Measurements from ENCODE around the gene CFAP52.

CFAP52 gene

DNA sequence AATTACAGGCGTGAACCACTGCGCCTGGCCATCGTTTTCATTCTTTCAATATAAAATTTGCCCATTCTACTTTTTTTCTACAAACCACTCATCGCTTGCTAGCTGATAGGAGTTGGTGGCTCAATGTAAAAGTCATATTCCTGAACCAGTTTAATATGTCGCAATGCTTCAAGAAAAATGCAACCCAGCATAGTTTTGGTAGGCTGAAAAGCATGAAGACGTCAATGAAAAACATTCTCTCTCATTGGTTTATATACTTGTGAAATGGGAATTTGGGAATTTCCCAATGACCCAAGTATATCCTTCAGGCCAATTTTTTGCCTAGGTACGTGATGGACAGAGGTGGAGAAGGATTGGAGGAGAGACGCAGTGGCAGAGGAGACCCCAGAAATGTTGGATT, 95.8 kb downstream of the CFAP52 start:
- Histone ChIP-seq H3K36me3 (replicated peaks) (no peaks in the 10 kb centered on the region), H3K4me3 (no peak overlapping the region), H3K27me3 (ENCODE audit: low read depth) (no peaks in the 10 kb centered on the region), H3K4me1 (no peaks in the 10 kb centered on the region), H3K9me3 (no peaks in the 10 kb centered on the region)
- in situ Hi-C loops (cut with MboI; ENCODE audit: low sequenced_read_pairs): no loop called here
- no peak for DNase-seq (ENCODE audit: low spot score in 2 of 2)

DNA sequence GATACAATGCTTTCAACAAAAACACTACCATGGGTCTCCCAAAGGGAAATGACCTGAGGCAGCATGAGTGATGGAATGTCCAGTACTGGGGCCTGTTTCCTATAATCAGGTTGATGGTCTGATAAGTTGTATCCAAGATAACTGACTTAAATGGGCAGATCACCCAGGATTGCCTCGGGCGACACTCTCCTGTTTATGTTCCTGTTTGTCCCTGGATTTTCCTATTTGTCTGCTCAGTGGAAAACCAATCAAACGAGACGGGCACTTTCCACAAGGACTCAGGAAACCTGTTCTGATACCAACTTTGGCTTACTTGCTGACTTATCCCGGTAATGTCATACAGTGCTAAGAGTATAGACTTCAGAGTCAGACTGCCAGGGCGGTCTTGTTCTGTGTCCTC, 96.2 kb downstream of the CFAP52 start:
- no peaks in the 10 kb centered on the region for H3K27me3 ChIP-seq (ENCODE audit: low read depth)
- H3K36me3 ChIP-seq (replicated peaks): no peaks in the 10 kb centered on the region
- no peaks in the 10 kb centered on the region for H3K9me3 ChIP-seq
- DNase-seq (ENCODE audit: low spot score in 2 of 2): no peak
- H3K4me3 ChIP-seq: no peak overlapping the region
- H3K4me1 ChIP-seq: no peaks in the 10 kb centered on the region
- in situ Hi-C loops (cut with MboI; ENCODE audit: low sequenced_read_pairs): no loop called here

DNA sequence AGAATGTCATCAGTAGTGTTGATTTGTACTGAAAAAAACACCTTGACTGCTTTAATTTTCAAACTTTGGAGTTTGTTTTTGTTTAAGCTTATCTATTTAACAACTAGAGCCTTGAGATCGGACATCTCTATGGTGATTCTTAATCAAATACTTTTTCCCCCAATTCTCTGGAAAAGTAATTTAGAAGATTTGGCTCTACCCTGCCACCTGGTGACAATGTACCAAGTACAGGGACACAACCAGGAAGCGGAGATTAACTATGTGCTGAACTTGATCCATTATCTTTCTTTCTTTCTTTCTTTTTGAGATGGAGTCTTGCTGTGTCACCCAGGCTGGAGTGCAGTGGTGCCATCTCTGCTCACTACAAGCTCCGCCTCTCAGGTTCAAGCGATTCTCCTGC, 99.6 kb downstream of the CFAP52 start:
- in situ Hi-C loops (cut with MboI; ENCODE audit: low sequenced_read_pairs): no loop called here

DNA sequence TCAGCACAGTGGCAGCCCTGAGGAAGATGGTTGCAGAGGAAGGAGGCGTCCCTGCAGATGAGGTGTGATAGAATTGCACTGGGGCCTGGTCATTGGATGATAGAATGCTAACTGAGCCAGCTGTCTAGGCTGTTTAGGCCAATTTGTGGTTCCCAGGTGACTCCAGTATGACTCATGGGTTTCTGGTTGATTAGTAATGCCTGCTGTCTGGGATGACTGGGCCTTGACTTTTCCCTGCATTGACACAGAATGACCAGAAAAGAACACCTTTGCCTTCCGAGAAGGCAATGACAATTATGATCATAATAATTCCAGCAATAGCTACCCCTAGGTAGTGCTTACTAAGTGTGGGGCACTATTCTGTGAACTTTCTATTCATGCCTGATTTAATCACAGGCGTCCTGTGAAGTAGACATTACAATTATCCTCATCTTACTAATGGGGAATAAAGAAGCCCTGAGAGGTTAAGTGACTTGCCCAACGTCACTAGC, 100.4 kb downstream of the CFAP52 start:
- no peaks in the 10 kb centered on the region for H3K27me3 ChIP-seq (ENCODE audit: low read depth)
- H3K9me3 ChIP-seq: peaks cover 4% of the 10 kb centered on the region; the same call in 1 of the 2 replicates
- in situ Hi-C loops (cut with MboI; ENCODE audit: low sequenced_read_pairs): no loop called here
- DNase-seq (ENCODE audit: low spot score in 2 of 2): no peak
- H3K4me3 ChIP-seq: no peak overlapping the region
- no peaks in the 10 kb centered on the region for H3K36me3 ChIP-seq (replicated peaks)
- no peaks in the 10 kb centered on the region for H3K4me1 ChIP-seq

More for the DNA sequence above, 99.6 kb downstream of the CFAP52 start:
- H3K9me3 ChIP-seq: peaks cover 4% of the 10 kb centered on the region; the same call in 1 of the 2 replicates
- DNase-seq (ENCODE audit: low spot score in 2 of 2): no peak
- no peak overlapping the region for H3K4me3 ChIP-seq
- no peaks in the 10 kb centered on the region for H3K36me3 ChIP-seq (replicated peaks)
- no peaks in the 10 kb centered on the region for H3K4me1 ChIP-seq
- H3K27me3 ChIP-seq (ENCODE audit: low read depth): no peaks in the 10 kb centered on the region

DNA sequence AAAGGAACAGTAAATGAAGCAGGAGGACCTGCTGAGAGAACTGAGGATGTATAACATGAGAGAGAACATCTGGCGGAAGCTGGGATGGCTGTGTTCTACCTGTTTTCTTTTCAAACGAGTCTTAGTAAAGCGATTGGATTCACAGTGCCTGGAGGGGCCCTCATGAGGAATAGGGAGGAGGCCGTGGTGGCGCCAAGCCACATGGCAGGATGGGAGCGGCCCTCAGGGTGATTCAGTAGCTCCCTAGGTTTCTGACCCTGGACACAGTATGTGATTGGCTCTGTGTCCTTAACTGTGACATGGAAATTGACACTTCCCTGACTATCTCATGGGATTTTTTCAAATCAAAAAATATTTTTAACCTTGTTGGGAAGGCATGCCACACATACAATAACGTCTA, 101.0 kb downstream of the CFAP52 start:
- peaks cover 4% of the 10 kb centered on the region; the same call in 1 of the 2 replicates for H3K9me3 ChIP-seq
- in situ Hi-C loops (cut with MboI; ENCODE audit: low sequenced_read_pairs): no loop called here
- H3K27me3 ChIP-seq (ENCODE audit: low read depth): no peaks in the 10 kb centered on the region
- no peak overlapping the region for H3K4me3 ChIP-seq
- H3K36me3 ChIP-seq (replicated peaks): no peaks in the 10 kb centered on the region
- no peak for DNase-seq (ENCODE audit: low spot score in 2 of 2)
- no peaks in the 10 kb centered on the region for H3K4me1 ChIP-seq

DNA sequence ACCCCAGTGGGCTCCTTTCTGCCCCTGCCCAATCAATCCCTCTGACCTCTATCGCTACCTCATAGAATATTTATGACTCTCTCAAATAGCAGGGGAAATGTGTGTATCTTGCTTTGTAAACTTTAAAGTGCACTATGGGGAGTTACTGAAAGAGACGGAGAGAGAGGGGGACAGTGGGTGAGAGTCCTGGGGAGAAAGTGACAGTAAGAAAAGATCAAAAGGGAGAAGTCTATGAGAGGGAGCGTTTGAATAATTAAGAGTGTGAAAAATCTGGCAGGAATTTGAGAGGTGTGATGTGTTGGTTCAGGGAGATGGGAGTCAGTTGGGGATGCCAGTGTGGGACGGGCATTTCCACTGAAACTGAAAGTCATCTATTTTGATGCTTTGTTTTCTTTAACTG, 101.5 kb downstream of the CFAP52 start:
- Histone ChIP-seq H3K36me3 (replicated peaks) (no peaks in the 10 kb centered on the region), H3K4me3 (no peak overlapping the region), H3K27me3 (ENCODE audit: low read depth) (no peaks in the 10 kb centered on the region), H3K4me1 (no peaks in the 10 kb centered on the region), H3K9me3 (peaks cover 4% of the 10 kb centered on the region; the same call in 1 of the 2 replicates)
- in situ Hi-C loops (cut with MboI; ENCODE audit: low sequenced_read_pairs): no loop called here
- DNase-seq (ENCODE audit: low spot score in 2 of 2): no peak

DNA sequence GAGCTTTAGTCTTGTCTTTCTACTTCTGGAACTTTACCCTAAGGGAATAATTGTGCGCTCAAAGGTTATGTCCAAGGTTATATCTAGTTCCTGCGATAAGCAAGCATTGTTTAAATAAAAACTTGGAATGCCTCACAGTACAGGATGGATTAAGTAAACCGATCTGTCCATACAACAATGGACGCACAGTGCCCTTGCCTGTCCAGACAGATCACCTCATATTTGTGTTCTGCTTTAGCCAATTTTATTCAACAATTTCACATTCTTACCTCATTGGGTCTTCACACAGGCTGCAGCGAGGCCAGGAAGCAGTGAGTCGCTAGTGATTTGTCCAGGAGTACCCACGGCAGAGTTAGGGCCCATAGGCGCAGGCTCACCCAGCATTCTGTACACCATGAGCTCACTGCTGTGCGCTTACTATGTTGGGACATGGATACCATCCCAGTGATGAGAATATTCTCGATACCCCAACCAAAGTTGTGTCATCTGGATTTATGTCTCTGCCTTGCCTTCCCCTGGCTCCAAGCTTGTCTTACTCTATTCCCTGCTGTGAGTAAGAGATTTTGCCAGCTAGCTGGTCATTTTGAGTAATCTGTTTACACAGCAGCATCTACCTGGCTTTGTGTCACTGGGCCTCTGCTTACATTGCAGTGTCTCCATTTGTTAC, 108.6 kb downstream of the CFAP52 start:
- Histone ChIP-seq H3K4me1 (no peaks in the 10 kb centered on the region), H3K4me3 (no peak overlapping the region), H3K36me3 (replicated peaks) (no peaks in the 10 kb centered on the region), H3K9me3 (peaks cover 3% of the 10 kb centered on the region; the same call in 1 of the 2 replicates), H3K27me3 (ENCODE audit: low read depth) (no peaks in the 10 kb centered on the region)
- in situ Hi-C loops (cut with MboI; ENCODE audit: low sequenced_read_pairs): no loop called here
- no peak for DNase-seq (ENCODE audit: low spot score in 2 of 2)
